HL-60 (cell line): ENCODE data around the gene ADAMTS13.

Experiments used
- DNase-seq, 2 experiments: peaks; one replicate each; pipeline ENCODE4 v3.0.0-alpha.2; 2010 to 2020; ENCODE audit warnings: low read depth in 1 of 2, low spot score in 1 of 2
- H3K27ac ChIP-seq: fragments of 250-450 bp; sonication (Bioruptor Pico); replicated peaks from 2 replicates; pipeline ENCODE4 v1.5.1; 2020; ENCODE audit warnings: mild to moderate bottlenecking, moderate library complexity
- H3K27me3 ChIP-seq: fragments of 250-450 bp; sonication (Bioruptor Pico); 2 replicates; pipeline ENCODE4 v1.5.1; 2021; ENCODE audit warnings: mild to moderate bottlenecking, moderate library complexity; ENCODE audit not compliant: insufficient read depth, poor library complexity, severe bottlenecking
- H3K4me3 ChIP-seq: replicated peaks from 2 replicates; pipeline ENCODE4 v1.5.1; 2011; ENCODE audit warnings: mild to moderate bottlenecking, control low read depth, low read length; ENCODE audit not compliant: insufficient read depth
- CTCF ChIP-seq: IDR thresholded peaks from one replicate; pipeline ENCODE4 v1.5.1; 2011; ENCODE audit warnings: low read length, control low read depth, inconsistent platforms; ENCODE audit not compliant: insufficient read depth
- GABPA ChIP-seq: IDR thresholded peaks from 2 replicates; pipeline ENCODE4 v1.6.1; 2012; ENCODE audit warnings: low read depth
- POLR2AphosphoS5 ChIP-seq: IDR thresholded peaks from 2 replicates; pipeline ENCODE4 v1.6.1; 2012; ENCODE audit warnings: low read depth
- SPI1 ChIP-seq: IDR thresholded peaks from 2 replicates; pipeline ENCODE4 v1.6.1; 2012; ENCODE audit warnings: low read depth, mild to moderate bottlenecking, borderline replicate concordance
- TF ChIP-seq, protein P1 (sequence below): IDR thresholded peaks from 2 replicates; pipeline ENCODE4 v1.6.1; 2012; ENCODE audit warnings: low read depth; ENCODE audit not compliant: insufficient replicate concordance

ADAMTS13 gene

DNA sequence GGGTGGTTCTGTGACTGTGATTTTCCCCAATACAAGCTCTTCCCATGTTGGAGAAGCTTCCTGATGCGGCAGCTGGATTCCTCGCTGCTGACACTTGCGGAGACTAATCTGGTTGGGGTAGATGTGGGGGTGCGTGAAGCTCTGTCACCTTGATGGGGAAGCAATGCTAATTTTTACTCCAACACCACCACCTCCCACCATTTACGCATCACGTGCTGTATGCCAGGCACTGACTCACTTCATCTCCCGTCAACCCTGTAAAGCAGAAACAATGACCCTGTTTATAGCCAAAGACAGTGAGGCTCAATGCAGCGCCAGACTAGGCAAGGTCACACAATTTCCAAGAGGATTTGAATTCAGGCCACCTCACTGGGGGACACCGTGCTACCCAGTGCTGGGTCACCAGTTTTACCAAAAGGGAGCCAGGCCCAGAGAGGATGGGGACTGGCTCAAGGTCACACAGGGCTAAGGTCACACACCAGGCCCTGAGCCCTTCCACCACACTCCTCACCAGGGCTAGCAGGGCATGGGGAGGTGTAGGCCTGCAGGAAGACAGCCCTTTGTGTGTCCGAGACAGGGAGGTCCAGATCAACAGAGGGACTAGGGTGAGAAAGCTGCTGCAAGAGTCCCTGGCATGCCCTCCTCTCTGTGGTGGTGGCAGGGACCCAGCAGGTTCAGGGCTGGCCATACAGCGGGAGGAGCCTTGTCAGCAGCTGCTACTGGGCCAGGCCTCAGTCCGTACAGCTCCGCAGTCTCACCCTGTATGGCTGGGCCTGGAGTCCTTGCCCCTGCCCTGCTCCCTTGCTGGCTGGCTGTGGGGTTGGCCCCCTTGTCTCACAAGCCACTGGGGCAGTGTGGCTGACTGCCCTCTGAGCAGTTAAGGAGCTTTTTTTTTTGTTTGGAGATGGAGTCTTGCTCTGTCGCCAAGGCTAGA lies 42.7 kb upstream of the ADAMTS13 start:
- H3K27ac ChIP-seq: no peak overlapping the region
- no peak overlapping the region for H3K4me3 ChIP-seq
- TF ChIP-seq SPI1: no peak
- no peak for TF ChIP-seq GABPA
- TF ChIP-seq, protein P1, sequence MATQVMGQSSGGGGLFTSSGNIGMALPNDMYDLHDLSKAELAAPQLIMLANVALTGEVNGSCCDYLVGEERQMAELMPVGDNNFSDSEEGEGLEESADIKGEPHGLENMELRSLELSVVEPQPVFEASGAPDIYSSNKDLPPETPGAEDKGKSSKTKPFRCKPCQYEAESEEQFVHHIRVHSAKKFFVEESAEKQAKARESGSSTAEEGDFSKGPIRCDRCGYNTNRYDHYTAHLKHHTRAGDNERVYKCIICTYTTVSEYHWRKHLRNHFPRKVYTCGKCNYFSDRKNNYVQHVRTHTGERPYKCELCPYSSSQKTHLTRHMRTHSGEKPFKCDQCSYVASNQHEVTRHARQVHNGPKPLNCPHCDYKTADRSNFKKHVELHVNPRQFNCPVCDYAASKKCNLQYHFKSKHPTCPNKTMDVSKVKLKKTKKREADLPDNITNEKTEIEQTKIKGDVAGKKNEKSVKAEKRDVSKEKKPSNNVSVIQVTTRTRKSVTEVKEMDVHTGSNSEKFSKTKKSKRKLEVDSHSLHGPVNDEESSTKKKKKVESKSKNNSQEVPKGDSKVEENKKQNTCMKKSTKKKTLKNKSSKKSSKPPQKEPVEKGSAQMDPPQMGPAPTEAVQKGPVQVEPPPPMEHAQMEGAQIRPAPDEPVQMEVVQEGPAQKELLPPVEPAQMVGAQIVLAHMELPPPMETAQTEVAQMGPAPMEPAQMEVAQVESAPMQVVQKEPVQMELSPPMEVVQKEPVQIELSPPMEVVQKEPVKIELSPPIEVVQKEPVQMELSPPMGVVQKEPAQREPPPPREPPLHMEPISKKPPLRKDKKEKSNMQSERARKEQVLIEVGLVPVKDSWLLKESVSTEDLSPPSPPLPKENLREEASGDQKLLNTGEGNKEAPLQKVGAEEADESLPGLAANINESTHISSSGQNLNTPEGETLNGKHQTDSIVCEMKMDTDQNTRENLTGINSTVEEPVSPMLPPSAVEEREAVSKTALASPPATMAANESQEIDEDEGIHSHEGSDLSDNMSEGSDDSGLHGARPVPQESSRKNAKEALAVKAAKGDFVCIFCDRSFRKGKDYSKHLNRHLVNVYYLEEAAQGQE: no peak
- TF ChIP-seq POLR2AphosphoS5: no peak
- TF ChIP-seq CTCF: no peak
- no peaks in the 10 kb centered on the region for H3K27me3 ChIP-seq
- no peak for DNase-seq

DNA sequence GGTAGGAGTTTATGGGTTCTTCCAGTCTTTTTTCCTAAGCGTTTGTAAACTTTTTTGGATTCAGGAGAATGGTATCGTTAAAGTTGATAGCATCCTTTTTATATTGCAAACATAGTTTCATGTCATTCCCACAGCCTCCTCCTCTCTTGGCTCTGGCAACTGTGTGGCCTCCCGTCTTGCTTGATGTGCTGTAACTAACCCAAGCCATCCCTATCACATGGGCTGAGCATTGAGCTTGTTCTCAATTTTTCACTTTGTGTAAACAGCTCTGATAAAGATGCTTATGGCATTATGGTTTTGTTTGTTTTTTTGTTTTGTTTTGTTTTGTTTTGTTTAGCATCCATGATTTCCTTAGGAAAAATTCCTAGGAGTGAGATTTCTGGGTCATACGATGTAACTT lies 41.4 kb upstream of the ADAMTS13 start:
- TF ChIP-seq SPI1 (no peak), POLR2AphosphoS5 (no peak), CTCF (no peak), GABPA (no peak)
- TF ChIP-seq, protein P1: no peak
- Histone ChIP-seq H3K27me3 (no peaks in the 10 kb centered on the region), H3K27ac (no peak overlapping the region), H3K4me3 (no peak overlapping the region)
- DNase-seq: no peak

GRCh38 chr9:133382507-133383141 lies 39.5 kb upstream of the ADAMTS13 start:
- Histone ChIP-seq H3K27me3 (no peaks in the 10 kb centered on the region), H3K27ac (no peak overlapping the region), H3K4me3 (no peak overlapping the region)
- no peak for TF ChIP-seq SPI1
- TF ChIP-seq, protein P1: no peak
- TF ChIP-seq CTCF: no peak
- TF ChIP-seq GABPA: no peak
- no peak for TF ChIP-seq POLR2AphosphoS5
- no peak for DNase-seq
